HCT116 (cell line): ENCODE data around the gene CLIP4.

Experiments used
- CTCF ChIP-seq, 3 experiments: fragments of 200-600 bp in 1 of 3; sonication (generic) in 1 of 3; IDR thresholded peaks in 2 of 3; conservative IDR thresholded peaks in 1 of 3; 2 replicates each; pipeline ENCODE4 v1.5.1; 2012 to 2017; ENCODE audit warnings: low read depth in 2 of 3, low read length in 2 of 3, antibody characterized with exemption in 1 of 3, borderline replicate concordance in 1 of 3, control low read depth in 1 of 3, mild to moderate bottlenecking in 1 of 3, mixed read lengths in 1 of 3, mixed run types in 1 of 3, moderate library complexity in 1 of 3; ENCODE audit not compliant: insufficient read depth in 1 of 3
- ELF1 ChIP-seq: IDR thresholded peaks from 2 replicates; pipeline ENCODE4 v1.6.1; 2012; ENCODE audit warnings: low read depth, borderline replicate concordance
- EZH2 ChIP-seq: fragments of 200-600 bp; sonication (generic); IDR thresholded peaks from 2 replicates; pipeline ENCODE4 v1.6.1; 2017; ENCODE audit warnings: antibody characterized with exemption, mixed run types
- MAX ChIP-seq: IDR thresholded peaks from 2 replicates; pipeline ENCODE4 v1.6.1; 2012
- POLR2A ChIP-seq: IDR thresholded peaks from 2 replicates; pipeline ENCODE4 v1.7.0; 2011; ENCODE audit warnings: borderline replicate concordance; ENCODE audit not compliant: insufficient read depth, insufficient read length; ENCODE audit errors: extremely low read depth
- POLR2AphosphoS5 ChIP-seq: IDR thresholded peaks from 2 replicates; pipeline ENCODE4 v1.6.1; 2011; ENCODE audit warnings: mild to moderate bottlenecking, low read depth, low read length, moderate library complexity
- REST ChIP-seq: IDR thresholded peaks from 2 replicates; pipeline ENCODE4 v1.6.1; 2012; ENCODE audit warnings: low read depth
- TCF7L2 ChIP-seq: IDR thresholded peaks from 2 replicates; pipeline ENCODE4 v1.7.0; 2011; ENCODE audit warnings: borderline replicate concordance, inconsistent platforms; ENCODE audit not compliant: insufficient read depth, insufficient read length; ENCODE audit errors: extremely low read depth
- YY1 ChIP-seq: IDR thresholded peaks from 2 replicates; pipeline ENCODE4 v1.6.1; 2011; ENCODE audit warnings: low read length, low read depth, moderate library complexity, mild to moderate bottlenecking; ENCODE audit not compliant: insufficient replicate concordance; ENCODE audit errors: extremely low read depth
- ZNF274 ChIP-seq: fragments of 200-500 bp; sonication (Bioruptor generic); IDR thresholded peaks from 2 replicates; pipeline ENCODE4 v1.6.1; 2014; ENCODE audit warnings: mild to moderate bottlenecking, low read depth, low read length, inconsistent platforms

- TF ChIP-seq CTCF (IDR thresholded peaks at IDR 0.05 in 2 of 3, conservative IDR thresholded peaks at IDR 0.05 in 1 of 3; ENCODE audit: borderline replicate concordance in 1 of 3, insufficient read depth in 1 of 3, low read depth in 2 of 3, low read length in 2 of 3) (no peak), YY1 (no peak), EZH2 (no peak), MAX (no peak), REST (no peak), POLR2A (no peak), TCF7L2 (no peak), ZNF274 (no peak), ELF1 (no peak), POLR2AphosphoS5 (no peak)
These were observed 24.5 kb downstream of the CLIP4 start for GRCh38 chr2:29139731-29140130.
